HepG2 (cell line): ENCODE results near the gene PIWIL4.

ENCODE experiments used
- CTCF ChIP-seq: sonication (generic); formaldehyde crosslinking; IDR thresholded peaks from 2 replicates; pipeline ENCODE4 v1.5.0; 2020; ENCODE audit warnings: mild to moderate bottlenecking, missing genetic modification reagents, moderate library complexity
- RERE ChIP-seq: IDR thresholded peaks from 2 replicates; pipeline ENCODE4 v1.6.1; 2016; ENCODE audit warnings: low read depth, missing genetic modification reagents, missing compliant biosample characterization
- SP1 ChIP-seq, 2 experiments: fragments of 450-650 bp in 1 of 2; sonication (generic) in 1 of 2; formaldehyde crosslinking in 1 of 2; IDR thresholded peaks; 2 replicates each; pipeline versions ENCODE4 v1.4.0 to v1.6.1; 2016 to 2020; ENCODE audit warnings: missing genetic modification reagents in 1 of 2
- ZNF761 ChIP-seq: sonication (generic); formaldehyde crosslinking; conservative IDR thresholded peaks from 2 replicates; pipeline ENCODE4 v1.4.0; 2020; ENCODE audit warnings: mild to moderate bottlenecking, missing genetic modification reagents

GRCh38 chr11:94536386-94536785 lies 30.8 kb upstream of the PIWIL4 start:
- TF ChIP-seq CTCF (CRISPR knock-in tag) (no peak), ZNF761 (CRISPR knock-in tag) (no peak), SP1 (IDR thresholded peaks at IDR 0.05) (no peak), SP1 (CRISPR knock-in tag; IDR thresholded peaks at IDR 0.05) (no peak), RERE (CRISPR knock-in tag) (no peak)
